Activated naive CD8-positive, alpha-beta T cell (primary cell): Measurements from ENCODE around the gene ITGA2B.
"Not testable (repeated sequence)": the region's sequence is repeated elsewhere in the genome, so short reads cannot be mapped to it uniquely, and the experiment has no call there.

Experiments used
- H3K27ac Mint-ChIP-seq: one replicate; pipeline ENCODE4 v1.8.0; 2021; ENCODE audit warnings: mixed read lengths
- H3K27me3 Mint-ChIP-seq: one replicate; pipeline ENCODE4 v1.8.0; 2021; ENCODE audit warnings: mixed read lengths
- H3K36me3 Mint-ChIP-seq: one replicate; pipeline ENCODE4 v1.8.0; 2021; ENCODE audit warnings: mixed read lengths
- H3K4me1 Mint-ChIP-seq: one replicate; pipeline ENCODE4 v1.8.0; 2021; ENCODE audit warnings: low read depth, mixed read lengths
- H3K4me3 Mint-ChIP-seq: one replicate; pipeline ENCODE4 v1.8.0; 2021; ENCODE audit warnings: mild to moderate bottlenecking, mixed read lengths
- H3K9me3 Mint-ChIP-seq: one replicate; pipeline ENCODE4 v1.8.0; 2021; ENCODE audit warnings: low read depth, mixed read lengths

Gene ITGA2B

DNA sequence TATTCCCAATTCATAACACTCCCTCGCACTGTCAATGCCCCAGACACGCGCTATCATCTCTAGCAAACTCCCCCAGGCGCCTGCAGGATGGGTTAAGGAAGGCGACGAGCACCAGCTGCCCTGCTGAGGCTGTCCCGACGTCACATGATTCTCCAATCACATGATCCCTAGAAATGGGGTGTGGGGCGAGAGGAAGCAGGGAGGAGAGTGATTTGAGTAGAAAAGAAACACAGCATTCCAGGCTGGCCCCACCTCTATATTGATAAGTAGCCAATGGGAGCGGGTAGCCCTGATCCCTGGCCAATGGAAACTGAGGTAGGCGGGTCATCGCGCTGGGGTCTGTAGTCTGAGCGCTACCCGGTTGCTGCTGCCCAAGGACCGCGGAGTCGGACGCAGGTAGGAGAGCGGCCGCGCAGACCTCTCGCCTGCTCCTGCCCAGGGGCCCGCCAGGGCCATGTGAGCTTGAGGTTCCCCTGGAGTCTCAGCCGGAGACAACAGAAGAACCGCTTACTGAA is 44.5 kb downstream of the ITGA2B start, which contains the start of gene GRN:
Gene GRN (plus strand): TSS at position 364 of the 515 bp plus-strand sequence. CDS start 3,863 bp downstream, outside the sequence.
- Mint-ChIP-seq H3K27ac (peak within 1 kb of the TSS; percentile 47), H3K9me3 (no peaks in the 10 kb centered on the region), H3K36me3 (no peaks in the 10 kb centered on the region), H3K4me1 (peaks cover 12% of the 10 kb centered on the region), H3K27me3 (no peaks in the 10 kb centered on the region), H3K4me3 (peak within 1 kb of the TSS; percentile 90)

DNA sequence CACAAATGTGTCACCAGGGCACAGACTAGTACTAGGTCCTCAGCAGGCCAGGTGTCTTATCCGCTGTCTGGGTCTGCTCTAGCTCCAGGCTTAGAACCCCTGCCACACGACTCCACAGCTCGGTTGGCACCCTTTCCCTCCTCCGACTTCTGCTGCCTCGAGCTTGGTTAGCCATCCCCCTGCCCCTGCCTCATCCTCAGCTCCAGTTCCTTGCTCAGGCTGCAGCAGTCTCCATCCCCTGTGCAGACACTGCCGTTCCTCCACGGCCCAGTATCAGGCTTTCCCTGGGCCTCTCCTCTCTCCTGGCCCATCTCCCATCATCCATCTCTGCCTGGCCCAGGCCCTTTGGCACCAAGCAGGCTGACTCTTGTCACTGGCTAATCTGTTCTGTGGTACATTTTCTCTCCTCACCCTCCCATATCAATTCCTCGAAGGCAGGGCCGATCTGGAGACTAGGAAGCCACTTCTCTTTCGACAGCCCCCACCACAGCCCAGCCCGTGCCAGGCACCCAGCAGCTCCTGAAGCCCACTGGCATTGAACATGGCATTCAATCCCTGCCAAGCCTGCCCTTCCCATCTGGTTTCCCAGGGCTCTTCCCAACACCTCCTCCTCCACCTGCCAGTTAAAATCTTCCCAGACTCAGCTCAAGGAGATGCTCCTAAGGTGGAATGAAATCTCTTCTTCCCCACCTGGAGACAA is 45.8 kb downstream of the ITGA2B start:
- Mint-ChIP-seq H3K4me1 (peaks cover 12% of the 10 kb centered on the region), H3K9me3 (no peaks in the 10 kb centered on the region), H3K4me3 (no peak overlapping the region), H3K36me3 (no peaks in the 10 kb centered on the region), H3K27me3 (no peaks in the 10 kb centered on the region), H3K27ac (no peak overlapping the region)

DNA sequence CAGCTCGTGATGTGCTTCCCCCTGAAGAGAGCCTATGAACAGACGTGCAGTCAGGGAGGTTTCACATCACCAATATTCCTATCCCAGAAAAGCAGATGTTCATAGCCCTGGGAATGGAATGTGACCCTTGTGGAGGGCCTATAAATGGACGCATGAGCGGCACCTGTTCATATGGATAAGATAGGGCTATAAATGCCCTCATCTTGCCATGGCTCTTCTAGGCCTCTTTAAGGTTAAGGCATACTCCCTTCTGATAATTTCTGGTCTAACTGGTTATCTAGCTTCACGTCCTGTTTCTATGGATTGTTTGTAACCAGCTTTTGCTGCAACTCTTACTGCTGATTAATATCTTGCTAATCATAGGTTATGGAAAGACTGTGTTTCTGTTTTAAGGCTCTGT is 48.9 kb downstream of the ITGA2B start:
- H3K9me3 Mint-ChIP-seq, H3K36me3 Mint-ChIP-seq, H3K27ac Mint-ChIP-seq, H3K4me1 Mint-ChIP-seq, H3K4me3 Mint-ChIP-seq, H3K27me3 Mint-ChIP-seq: not testable (repeated sequence)

DNA sequence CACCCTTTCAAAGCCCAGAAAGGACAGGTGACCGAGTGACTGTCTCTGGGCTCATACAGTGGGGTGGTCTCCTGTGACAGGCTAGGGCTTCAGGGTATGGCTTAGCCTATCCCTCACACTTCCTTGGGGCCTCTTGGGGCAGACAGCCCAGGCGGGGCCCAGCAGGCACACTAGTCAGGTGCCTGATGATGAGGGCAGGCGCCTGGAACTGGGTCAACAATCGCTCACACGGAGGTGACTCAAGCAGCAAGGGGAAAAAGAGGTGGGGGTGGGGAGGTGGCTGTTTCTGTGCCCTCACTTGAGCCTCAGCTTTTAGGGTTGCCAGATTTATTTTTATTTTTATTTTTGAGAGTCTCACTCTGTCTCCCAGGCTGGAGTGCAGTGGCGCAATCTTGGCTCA is 50.7 kb downstream of the ITGA2B start:
- no peaks in the 10 kb centered on the region for H3K4me1 Mint-ChIP-seq
- no peaks in the 10 kb centered on the region for H3K9me3 Mint-ChIP-seq
- no peak overlapping the region for H3K27ac Mint-ChIP-seq
- no peaks in the 10 kb centered on the region for H3K36me3 Mint-ChIP-seq
- no peak overlapping the region for H3K4me3 Mint-ChIP-seq
- no peaks in the 10 kb centered on the region for H3K27me3 Mint-ChIP-seq

DNA sequence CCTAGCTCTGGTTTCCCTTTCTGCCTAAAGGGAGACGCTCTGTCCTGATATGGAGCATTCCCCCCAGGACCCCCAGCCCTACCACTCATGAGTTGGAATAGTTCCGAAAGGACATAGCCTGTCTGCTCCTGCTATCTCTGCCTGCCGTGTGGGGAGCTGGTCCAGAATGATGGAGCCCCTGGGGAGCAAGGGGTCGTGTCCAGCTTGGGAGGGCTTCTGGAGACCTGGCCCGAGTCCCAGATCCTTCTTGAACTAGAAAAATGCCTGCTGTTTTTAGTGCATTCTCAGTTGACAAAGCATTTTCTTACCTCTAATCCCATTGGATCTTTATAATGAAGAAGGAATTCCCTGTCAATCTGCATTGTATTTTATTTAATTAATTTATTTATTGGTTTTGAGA is 53.5 kb downstream of the ITGA2B start:
- no peaks in the 10 kb centered on the region for H3K27me3 Mint-ChIP-seq
- H3K27ac Mint-ChIP-seq, result no peak overlapping the region
- H3K9me3 Mint-ChIP-seq, result no peaks in the 10 kb centered on the region
- no peaks in the 10 kb centered on the region for H3K36me3 Mint-ChIP-seq
- H3K4me1 Mint-ChIP-seq, result peaks cover 5% of the 10 kb centered on the region
- H3K4me3 Mint-ChIP-seq, result no peak overlapping the region

DNA sequence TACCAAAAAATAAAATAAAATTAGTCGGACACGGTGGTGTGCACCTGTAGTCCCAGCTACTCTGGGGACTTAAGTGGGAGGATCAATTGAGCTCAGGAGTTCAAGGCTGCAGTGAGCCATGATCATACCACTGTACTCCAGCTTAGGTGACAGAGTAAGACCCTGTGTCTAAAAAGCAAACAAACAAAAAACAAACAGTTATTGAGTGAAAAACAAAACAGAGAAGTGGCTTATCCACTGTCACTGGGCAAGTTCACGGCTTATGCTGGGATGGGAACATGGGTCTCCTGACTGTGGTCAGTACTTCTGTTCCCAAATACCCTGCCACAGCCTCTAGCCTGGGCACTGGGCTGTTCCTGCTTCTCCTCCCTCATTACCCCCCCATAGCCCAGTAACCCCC is 53.9 kb downstream of the ITGA2B start:
- Mint-ChIP-seq H3K36me3 (no peaks in the 10 kb centered on the region), H3K27me3 (no peaks in the 10 kb centered on the region), H3K27ac (no peak overlapping the region), H3K4me1 (peaks cover 5% of the 10 kb centered on the region), H3K9me3 (no peaks in the 10 kb centered on the region), H3K4me3 (no peak overlapping the region)

DNA sequence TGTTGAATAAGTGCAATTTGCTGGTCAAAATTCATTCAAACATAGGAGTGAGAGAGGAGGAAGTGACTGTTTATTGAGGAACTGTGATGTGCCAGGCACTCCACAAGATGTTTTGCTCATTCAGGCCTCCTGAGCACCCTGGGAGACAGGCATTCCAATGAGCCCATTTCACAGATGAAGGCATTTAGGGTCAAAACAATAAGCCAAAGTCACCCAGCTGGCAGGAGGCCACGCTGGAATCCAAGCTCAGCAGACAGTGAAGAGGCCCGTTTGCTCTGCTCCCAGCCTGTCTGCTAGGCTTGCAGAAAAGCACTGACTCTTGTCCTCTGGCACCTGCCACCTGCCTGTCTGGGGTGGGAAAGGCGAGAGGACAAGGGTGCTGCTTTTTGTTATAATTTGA is 54.7 kb downstream of the ITGA2B start:
- no peaks in the 10 kb centered on the region for H3K9me3 Mint-ChIP-seq
- no peaks in the 10 kb centered on the region for H3K27me3 Mint-ChIP-seq
- H3K27ac Mint-ChIP-seq, result no peak overlapping the region
- H3K36me3 Mint-ChIP-seq, result no peaks in the 10 kb centered on the region
- no peak overlapping the region for H3K4me3 Mint-ChIP-seq
- peaks cover 5% of the 10 kb centered on the region for H3K4me1 Mint-ChIP-seq

DNA sequence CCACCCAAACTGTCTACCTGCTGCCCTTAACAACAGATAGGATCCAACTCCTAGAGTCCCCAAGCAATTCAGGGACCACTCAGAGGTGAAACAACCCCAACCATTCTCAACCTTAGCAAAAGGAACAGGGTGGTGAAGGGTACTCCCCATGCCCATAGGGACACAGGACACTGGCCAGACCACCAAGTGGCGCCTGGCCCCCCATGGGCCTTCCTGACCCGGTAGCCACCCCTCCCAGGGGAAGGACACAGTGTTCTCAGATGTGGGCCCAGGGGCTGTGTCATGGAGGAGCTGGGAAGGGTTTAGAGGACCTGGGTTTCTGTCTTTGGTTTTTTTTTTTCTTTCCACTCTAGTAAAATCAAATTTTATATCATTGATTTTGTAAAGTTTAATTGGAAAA is 55.1 kb downstream of the ITGA2B start:
- no peaks in the 10 kb centered on the region for H3K9me3 Mint-ChIP-seq
- peaks cover 5% of the 10 kb centered on the region for H3K4me1 Mint-ChIP-seq
- H3K36me3 Mint-ChIP-seq, result no peaks in the 10 kb centered on the region
- H3K4me3 Mint-ChIP-seq, result no peak overlapping the region
- no peak overlapping the region for H3K27ac Mint-ChIP-seq
- H3K27me3 Mint-ChIP-seq, result no peaks in the 10 kb centered on the region

DNA sequence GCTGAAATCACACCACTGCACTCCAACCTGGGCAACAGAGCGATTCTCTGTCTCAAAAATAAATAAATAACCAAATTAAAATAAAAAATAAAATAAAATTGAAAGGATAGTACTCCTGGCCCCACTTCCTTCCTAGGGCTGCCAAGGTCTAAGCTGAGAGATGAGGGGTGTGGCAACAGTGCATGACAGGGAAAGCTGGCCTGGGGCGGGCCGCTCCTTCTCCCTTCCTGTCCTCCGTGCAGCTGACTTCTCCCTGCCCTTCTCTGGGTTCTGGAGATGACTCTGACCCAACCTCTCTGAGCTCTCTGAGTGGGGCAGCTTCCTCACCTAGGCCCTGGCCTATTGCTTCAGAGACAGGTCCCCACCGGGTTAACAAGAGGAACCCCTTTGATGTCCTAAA is 56.1 kb downstream of the ITGA2B start:
- Mint-ChIP-seq H3K9me3 (no peaks in the 10 kb centered on the region), H3K27me3 (no peaks in the 10 kb centered on the region), H3K36me3 (no peaks in the 10 kb centered on the region), H3K27ac (no peak overlapping the region), H3K4me3 (no peak overlapping the region), H3K4me1 (peaks cover 5% of the 10 kb centered on the region)

DNA sequence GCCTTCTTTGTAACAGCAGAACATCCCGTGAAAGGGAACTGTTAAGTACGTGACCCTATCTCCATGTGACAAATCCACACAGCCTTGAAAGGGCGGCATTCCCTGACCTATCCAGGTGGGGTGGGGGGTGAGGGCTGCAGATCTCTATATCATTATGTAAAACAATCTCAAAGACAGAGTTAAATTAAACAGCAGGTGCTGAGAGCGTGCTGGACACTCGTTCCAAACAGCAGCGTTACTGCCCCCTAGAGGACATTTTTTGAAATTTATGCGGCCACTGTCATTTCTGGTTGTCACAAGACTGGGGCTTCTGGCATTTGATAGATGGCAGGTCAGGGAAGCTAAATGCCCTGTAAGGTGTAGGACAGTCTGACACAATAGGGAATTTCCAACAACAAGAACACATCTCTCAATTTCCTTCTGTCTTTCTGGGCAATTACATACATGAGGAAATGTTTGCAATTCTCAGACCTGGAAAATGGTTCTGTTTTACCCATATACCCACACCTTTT is 58.1 kb downstream of the ITGA2B start:
- H3K36me3 Mint-ChIP-seq, result no peaks in the 10 kb centered on the region
- H3K27me3 Mint-ChIP-seq, result no peaks in the 10 kb centered on the region
- peaks cover 14% of the 10 kb centered on the region for H3K4me1 Mint-ChIP-seq
- H3K27ac Mint-ChIP-seq, result no peak overlapping the region
- H3K9me3 Mint-ChIP-seq, result no peaks in the 10 kb centered on the region
- H3K4me3 Mint-ChIP-seq, result no peak overlapping the region

DNA sequence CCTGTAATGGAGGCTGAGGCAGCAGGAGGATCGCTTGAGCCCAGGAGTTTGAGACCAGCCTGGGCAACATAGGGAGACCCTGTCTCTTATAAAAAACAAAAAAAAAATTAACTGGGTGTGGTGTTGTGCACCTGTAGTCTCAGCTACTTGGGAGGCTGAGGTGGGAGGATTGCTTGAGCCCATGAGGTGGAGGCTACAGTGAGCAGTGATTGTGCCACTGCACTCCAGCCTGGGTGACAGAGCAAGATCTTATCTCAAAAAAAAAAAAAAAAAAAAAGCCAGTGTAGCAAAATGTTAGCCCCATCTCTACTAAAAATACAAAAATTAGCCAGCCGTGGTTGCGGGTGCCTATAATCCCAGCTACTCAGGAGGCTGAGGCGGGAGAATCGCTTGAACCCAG is 59.2 kb downstream of the ITGA2B start:
- not testable (repeated sequence) for H3K27ac Mint-ChIP-seq, H3K27me3 Mint-ChIP-seq, H3K36me3 Mint-ChIP-seq, H3K9me3 Mint-ChIP-seq, H3K4me3 Mint-ChIP-seq
- H3K4me1 Mint-ChIP-seq, result peaks cover 19% of the 10 kb centered on the region

DNA sequence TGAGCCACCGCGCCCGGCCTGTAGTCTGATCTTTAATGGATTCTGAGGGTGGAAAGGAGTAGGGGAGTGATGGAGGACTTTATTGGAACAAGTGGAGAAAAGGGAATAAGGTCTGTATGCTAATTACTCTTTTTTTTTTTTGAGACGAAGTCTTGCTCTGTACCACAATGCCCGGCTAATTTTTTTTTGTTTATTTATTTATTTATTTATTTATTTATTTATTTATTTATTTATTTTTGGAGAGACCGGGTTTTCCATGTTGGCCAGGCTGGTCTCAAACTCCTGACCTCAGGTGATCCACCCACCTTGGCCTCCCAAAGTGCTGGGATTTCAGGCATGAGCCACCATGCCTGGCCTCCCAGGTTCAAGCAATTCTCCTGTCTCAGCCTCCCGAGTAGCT is 59.9 kb downstream of the ITGA2B start:
- H3K27ac Mint-ChIP-seq, H3K36me3 Mint-ChIP-seq, H3K9me3 Mint-ChIP-seq, H3K4me3 Mint-ChIP-seq, H3K27me3 Mint-ChIP-seq: not testable (repeated sequence)
- peaks cover 19% of the 10 kb centered on the region for H3K4me1 Mint-ChIP-seq

DNA sequence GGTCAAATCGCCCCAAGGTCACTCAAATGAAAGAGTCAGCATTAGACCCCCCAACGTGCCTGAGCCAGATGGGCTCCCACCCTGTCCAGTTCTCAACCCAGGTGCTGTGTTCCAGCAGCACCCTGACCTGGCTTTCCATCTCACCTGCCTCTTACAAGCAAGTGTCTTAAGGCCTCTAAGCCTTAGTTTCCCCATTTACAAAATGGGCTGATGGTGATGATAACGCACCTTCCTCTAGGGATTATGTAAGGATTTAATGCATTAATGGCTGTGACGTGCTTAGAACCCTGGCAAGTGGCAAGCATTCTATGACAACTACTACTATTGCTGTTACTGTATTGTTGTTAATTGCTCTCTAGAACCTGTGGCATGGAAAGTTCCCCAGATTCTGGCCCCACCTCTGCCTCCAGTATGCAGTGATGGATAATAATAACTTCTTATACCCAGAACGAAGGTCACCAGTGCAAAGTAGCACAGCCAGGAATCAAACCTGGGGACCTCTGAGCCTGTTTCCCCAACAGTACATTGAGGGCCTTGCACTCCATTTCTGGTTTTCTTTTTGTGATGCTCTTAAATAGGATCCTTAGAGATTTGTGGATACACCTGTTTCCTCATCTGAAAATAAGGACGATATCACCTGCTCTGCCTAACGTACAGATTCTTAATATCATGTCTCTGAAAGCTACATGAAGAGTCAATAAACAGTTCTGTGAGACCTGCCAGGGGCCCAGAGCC is 61.6 kb downstream of the ITGA2B start:
- Mint-ChIP-seq H3K4me1 (peaks cover 24% of the 10 kb centered on the region), H3K27ac (peak overlapping the region; percentile 41), H3K27me3 (no peaks in the 10 kb centered on the region), H3K9me3 (no peaks in the 10 kb centered on the region), H3K4me3 (peak overlapping the region; percentile 61), H3K36me3 (no peaks in the 10 kb centered on the region)

DNA sequence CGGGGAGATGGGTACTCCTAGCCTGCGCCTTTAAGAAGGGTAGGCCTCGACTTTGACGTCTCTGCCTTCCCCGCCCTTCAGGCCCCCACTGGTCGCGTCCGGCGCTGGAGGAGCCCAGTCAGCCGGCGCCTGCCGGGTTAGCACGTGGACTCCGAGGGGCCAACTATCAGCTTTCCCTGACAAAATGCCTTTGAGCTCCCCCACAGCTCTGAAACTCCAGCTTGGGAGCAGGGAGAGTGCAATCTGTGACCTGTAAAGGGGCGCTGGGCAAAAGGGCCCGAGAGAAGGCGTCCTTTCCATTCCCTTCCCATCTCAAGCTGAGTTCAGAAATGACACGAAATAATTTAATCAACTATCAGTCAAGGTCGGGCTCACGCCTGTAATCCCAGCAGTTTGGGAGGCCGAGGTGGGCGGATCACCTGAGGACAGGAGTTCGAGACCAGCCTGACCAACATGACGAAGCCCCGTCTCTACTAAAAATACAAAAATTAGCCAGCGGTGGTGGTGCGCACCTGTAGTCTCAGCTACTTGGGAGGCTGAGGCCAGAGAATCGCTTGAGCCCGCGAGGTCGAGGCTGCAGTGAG is 62.5 kb downstream of the ITGA2B start:
- Mint-ChIP-seq H3K36me3 (no peaks in the 10 kb centered on the region), H3K9me3 (no peaks in the 10 kb centered on the region), H3K27ac (peak overlapping the region; percentile 86), H3K4me3 (peak overlapping the region; percentile 79), H3K4me1 (peaks cover 27% of the 10 kb centered on the region), H3K27me3 (no peaks in the 10 kb centered on the region)

DNA sequence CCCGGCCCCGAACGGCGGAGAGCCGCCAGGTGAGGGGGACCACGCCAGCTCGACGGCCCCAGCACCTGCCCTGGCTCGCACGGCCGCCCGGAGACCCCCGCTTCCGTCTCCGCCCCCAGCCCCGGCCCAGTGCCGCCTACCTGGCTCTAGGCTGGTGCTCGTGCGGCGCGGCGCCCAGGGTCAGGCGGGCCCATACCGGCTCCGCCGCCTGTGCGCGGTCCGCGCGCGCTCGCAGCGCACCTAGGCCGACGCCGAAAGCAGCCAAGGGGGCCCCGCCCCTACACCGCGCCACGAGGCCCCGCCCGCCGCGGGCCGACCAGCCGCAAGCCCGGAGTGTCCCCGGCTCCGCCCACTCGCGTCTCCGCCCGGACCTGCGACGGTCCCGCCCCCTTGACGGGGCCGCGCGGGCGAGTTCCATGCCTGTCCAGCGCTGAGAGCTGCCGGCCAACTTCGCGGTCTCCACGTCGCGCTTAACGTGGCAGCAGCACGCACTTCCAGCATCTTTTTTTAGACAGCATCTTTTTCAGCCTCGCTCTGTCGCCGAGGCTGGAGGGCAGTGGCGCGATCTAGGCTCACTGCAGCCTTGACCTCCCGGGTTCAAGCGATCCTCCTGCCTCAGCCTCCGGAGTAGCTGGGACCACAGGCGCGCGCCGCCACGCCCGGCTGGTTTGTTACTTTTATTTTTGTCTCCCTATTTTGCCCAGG is 64.7 kb downstream of the ITGA2B start, which contains the start of gene SLC25A39:
Gene SLC25A39 (minus strand): TSS at position 253 of the 705 bp plus-strand sequence. CDS start 1,261 bp downstream, outside the sequence.
- no peaks in the 10 kb centered on the region for H3K9me3 Mint-ChIP-seq

More for the DNA sequence above, 64.7 kb downstream of the ITGA2B start, which contains the start of gene SLC25A39:
- Mint-ChIP-seq H3K36me3 (no peaks in the 10 kb centered on the region), H3K27ac (peak within 1 kb of the TSS; percentile 88), H3K27me3 (no peaks in the 10 kb centered on the region), H3K4me3 (peak within 1 kb of the TSS; percentile 89), H3K4me1 (peaks cover 22% of the 10 kb centered on the region)
